ENCODE measurements around the gene KRT9. TPM values are rescaled to one million over a fixed set of nuclear protein-coding genes. Genes with fewer than 3 reads are reported as not detected.

The KRT9 gene
- total and polyA plus RNA-seq, 9 of the 15 experiments (the other 6 are each of a cell fraction or from before 2014, with no cell fraction given) = 0.03 TPM; not detected in 8

DNA sequence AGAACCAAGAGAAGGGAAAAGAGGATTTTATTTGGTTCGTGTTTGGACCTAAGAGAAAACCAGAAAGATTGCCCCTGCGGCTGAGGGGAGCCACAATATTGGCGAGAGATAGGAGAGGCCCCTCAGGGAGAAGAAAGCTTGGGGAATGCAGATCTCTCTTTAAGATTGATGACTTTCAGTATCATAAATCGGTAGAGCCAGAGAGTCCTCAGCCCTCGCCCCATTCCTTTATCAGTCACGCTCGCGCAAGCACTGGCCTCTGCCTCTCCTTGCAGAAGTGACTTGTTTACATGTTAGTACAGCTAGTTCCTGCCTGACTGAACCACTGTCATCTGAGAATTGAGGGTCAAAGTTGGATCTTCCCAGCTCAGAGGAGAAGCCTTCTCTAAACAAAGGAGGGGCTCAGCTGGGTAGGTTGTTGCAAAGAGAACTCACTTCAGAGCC is 22.2 kb downstream of the KRT9 start (continued):
- TF ChIP-seq HINFP (tag; conservative IDR thresholded peaks at IDR 0.05; ENCODE audit: low read depth) (0 out of 2 replicates have a peak, but pooled peaks have one; percentile 20), TEAD4 (IDR thresholded peaks at IDR 0.05; ENCODE audit: low read length) (peak; percentile 47), TEAD4 (CRISPR knock-in tag; IDR thresholded peaks at IDR 0.05; ENCODE audit: borderline replicate concordance) (no peak), SMAD3 (CRISPR knock-in tag; conservative IDR thresholded peaks at IDR 0.05) (no peak), SP1 (CRISPR knock-in tag; IDR thresholded peaks at IDR 0.05) (no peak), ZNF23 (CRISPR knock-in tag; IDR thresholded peaks at IDR 0.05) (no peak), DACH1 (IDR thresholded peaks at IDR 0.05; ENCODE audit: partially characterized antibody) (no peak), ZNF583 (CRISPR knock-in tag; IDR thresholded peaks at IDR 0.05) (no peak), LARP7 (IDR thresholded peaks at IDR 0.05) (no peak), MEIS2 (IDR thresholded peaks at IDR 0.05; ENCODE audit: partially characterized antibody) (peak; percentile 93), NR2C2 (CRISPR knock-in tag; IDR thresholded peaks at IDR 0.05) (no peak), NR2C2 (tag; IDR thresholded peaks at IDR 0.05) (peak; percentile 80), SRSF3 (IDR thresholded peaks at IDR 0.05; ENCODE audit: insufficient read depth, low read length) (no peak), NR4A1 (CRISPR knock-in tag; IDR thresholded peaks at IDR 0.05) (no peak), NR4A1 (tag; IDR thresholded peaks at IDR 0.05) (peak; percentile 22; the same call in 1 of the 2 replicates), ARID1B (IDR thresholded peaks at IDR 0.05) (peak; percentile 71), ZNF780A (CRISPR knock-in tag; IDR thresholded peaks at IDR 0.05) (no peak), ZNF589 (CRISPR knock-in tag; IDR thresholded peaks at IDR 0.05; ENCODE audit: low read depth) (peak; percentile 45; the same call in 1 of the 2 replicates), BCOR (IDR thresholded peaks at IDR 0.05) (no peak)
- TF ChIP-seq, protein P1, sequence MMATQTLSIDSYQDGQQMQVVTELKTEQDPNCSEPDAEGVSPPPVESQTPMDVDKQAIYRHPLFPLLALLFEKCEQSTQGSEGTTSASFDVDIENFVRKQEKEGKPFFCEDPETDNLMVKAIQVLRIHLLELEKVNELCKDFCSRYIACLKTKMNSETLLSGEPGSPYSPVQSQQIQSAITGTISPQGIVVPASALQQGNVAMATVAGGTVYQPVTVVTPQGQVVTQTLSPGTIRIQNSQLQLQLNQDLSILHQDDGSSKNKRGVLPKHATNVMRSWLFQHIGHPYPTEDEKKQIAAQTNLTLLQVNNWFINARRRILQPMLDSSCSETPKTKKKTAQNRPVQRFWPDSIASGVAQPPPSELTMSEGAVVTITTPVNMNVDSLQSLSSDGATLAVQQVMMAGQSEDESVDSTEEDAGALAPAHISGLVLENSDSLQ (IDR thresholded peaks at IDR 0.05) = peak; percentile 71
- TF ChIP-seq, protein P2, sequence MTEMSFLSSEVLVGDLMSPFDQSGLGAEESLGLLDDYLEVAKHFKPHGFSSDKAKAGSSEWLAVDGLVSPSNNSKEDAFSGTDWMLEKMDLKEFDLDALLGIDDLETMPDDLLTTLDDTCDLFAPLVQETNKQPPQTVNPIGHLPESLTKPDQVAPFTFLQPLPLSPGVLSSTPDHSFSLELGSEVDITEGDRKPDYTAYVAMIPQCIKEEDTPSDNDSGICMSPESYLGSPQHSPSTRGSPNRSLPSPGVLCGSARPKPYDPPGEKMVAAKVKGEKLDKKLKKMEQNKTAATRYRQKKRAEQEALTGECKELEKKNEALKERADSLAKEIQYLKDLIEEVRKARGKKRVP (CRISPR knock-in tag; IDR thresholded peaks at IDR 0.05) = no peak
- TF ChIP-seq, protein P3, sequence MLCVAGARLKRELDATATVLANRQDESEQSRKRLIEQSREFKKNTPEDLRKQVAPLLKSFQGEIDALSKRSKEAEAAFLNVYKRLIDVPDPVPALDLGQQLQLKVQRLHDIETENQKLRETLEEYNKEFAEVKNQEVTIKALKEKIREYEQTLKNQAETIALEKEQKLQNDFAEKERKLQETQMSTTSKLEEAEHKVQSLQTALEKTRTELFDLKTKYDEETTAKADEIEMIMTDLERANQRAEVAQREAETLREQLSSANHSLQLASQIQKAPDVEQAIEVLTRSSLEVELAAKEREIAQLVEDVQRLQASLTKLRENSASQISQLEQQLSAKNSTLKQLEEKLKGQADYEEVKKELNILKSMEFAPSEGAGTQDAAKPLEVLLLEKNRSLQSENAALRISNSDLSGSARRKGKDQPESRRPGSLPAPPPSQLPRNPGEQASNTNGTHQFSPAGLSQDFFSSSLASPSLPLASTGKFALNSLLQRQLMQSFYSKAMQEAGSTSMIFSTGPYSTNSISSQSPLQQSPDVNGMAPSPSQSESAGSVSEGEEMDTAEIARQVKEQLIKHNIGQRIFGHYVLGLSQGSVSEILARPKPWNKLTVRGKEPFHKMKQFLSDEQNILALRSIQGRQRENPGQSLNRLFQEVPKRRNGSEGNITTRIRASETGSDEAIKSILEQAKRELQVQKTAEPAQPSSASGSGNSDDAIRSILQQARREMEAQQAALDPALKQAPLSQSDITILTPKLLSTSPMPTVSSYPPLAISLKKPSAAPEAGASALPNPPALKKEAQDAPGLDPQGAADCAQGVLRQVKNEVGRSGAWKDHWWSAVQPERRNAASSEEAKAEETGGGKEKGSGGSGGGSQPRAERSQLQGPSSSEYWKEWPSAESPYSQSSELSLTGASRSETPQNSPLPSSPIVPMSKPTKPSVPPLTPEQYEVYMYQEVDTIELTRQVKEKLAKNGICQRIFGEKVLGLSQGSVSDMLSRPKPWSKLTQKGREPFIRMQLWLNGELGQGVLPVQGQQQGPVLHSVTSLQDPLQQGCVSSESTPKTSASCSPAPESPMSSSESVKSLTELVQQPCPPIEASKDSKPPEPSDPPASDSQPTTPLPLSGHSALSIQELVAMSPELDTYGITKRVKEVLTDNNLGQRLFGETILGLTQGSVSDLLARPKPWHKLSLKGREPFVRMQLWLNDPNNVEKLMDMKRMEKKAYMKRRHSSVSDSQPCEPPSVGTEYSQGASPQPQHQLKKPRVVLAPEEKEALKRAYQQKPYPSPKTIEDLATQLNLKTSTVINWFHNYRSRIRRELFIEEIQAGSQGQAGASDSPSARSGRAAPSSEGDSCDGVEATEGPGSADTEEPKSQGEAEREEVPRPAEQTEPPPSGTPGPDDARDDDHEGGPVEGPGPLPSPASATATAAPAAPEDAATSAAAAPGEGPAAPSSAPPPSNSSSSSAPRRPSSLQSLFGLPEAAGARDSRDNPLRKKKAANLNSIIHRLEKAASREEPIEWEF (CRISPR knock-in tag; IDR thresholded peaks at IDR 0.05) = peak; percentile 66; the same call in 1 of the 2 replicates
